ENCODE data around the gene DEPDC5.

The DEPDC5 gene

DNA sequence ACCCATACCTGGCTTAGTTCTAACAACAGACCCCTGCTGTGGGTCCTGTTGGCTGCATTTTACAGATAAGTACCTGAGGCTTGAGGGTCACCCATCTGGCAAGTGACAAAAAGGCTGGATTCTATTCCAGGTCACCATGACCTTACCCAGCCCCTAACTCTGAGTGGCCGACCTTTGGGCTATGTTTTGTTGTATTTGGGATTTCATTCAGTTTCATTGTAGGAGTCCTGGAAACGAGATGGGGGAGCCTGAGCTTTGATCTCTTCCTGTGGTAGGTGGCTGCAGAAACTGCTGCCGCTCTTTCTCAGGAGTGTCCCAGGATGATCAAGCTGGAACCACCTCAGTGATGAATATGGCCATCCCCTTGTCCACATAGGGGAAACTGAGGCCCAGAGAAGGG, 165.9 kb downstream of the DEPDC5 start:
- in situ Hi-C loops (cut with MboI; ENCODE audit: low sequenced_read_pairs), result no loop called here

DNA sequence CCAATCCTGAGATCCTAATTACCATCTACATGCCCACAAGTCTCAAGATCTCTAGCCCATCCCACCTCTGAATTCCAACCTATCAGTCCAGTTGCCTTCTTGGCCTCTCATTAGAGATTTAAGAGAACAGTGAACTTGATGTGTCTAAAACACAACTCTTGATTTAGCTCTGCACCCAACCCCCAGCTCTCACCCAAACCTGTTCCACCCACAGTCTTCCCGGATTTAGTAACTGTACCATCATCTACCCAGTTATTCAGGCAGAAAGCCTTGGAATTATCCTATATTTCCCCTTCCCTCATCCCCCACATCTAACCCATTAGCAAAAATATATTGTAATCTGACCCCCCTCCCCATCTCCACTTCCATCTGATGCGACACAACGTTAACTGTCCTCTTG, 166.5 kb downstream of the DEPDC5 start:
- in situ Hi-C loops (cut with MboI; ENCODE audit: low sequenced_read_pairs), result no loop called here

DNA sequence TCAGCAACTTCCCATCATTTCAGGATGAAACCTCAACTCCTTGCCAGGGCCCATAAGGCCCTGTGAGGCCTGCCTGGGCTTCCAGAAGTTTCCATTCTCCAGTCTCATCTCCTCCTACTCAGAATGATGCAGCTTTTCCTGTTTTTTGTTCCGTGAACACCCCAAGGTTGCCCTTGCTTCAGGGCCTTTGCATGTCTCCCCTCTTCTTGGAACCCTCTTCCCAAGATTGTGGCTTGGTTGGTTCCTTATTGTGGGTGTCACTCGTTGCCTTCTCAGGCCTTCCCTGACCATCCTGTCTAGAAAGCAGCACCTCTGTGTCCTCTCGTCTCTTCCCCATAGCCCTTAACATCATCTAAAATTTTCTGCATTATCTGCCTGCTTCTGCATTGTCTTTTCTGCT, 167.3 kb downstream of the DEPDC5 start:
- in situ Hi-C loops (cut with MboI; ENCODE audit: low sequenced_read_pairs), result no loop called here

DNA sequence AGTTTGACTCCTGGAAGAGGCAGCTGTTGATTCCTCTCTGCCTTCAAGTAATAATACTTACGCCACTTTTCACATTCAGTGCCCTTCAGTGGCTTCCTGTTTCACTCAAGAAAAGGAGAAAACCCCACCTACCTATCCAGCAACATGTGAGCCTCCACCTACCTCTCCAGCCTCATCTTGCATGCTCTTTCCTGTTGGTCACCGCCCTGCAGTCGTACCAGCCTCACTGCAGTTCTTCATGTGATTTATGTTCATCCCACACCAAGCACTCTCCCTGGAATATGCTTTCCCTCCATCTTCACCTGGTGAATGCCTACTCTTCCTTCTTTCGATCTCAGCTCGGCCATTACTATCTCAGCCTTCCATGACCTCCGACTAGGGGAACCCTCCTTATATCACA, 168.7 kb downstream of the DEPDC5 start:
- in situ Hi-C loops (cut with MboI; ENCODE audit: low sequenced_read_pairs), result no loop called here

DNA sequence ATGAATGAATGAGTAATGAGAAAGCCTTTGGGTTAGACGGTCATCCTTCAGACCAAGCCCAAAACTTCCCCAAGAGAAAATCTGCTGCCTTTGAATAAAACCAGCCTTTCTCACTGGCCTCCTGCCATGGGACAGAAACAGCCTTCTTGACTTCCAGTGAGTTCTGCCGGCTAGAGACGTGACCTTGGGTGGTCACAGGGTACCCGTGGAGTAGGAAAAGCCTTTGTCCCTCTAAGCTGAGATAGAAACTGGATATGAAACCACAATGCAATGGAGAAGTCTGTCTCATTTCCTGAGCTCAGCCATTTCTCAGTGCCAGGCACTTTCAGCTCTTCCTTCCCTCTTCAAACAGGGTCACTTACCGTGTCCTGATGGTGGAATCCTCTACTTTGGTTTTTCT, 169.3 kb downstream of the DEPDC5 start:
- in situ Hi-C loops (cut with MboI; ENCODE audit: low sequenced_read_pairs), result no loop called here

DNA sequence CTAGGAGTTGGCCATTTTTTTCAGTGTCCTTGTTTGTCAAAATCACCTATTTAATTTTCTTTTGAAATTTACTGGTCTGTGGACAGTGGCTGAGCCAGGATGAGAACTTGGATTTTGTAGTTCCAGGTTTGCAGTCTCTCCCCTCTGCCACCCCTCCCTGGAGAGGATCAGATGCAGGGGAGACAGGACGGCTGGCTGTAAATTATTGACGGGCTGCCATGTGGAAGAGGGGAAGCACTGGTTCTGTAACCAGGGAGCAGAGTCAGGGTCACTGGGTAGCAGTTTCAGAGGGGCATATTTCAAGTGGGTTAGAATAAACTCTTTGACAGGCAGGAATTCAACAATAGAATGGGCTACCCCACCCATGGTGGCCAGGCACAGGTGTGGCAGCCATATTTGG, 169.9 kb downstream of the DEPDC5 start:
- in situ Hi-C loops (cut with MboI; ENCODE audit: low sequenced_read_pairs), result no loop called here

DNA sequence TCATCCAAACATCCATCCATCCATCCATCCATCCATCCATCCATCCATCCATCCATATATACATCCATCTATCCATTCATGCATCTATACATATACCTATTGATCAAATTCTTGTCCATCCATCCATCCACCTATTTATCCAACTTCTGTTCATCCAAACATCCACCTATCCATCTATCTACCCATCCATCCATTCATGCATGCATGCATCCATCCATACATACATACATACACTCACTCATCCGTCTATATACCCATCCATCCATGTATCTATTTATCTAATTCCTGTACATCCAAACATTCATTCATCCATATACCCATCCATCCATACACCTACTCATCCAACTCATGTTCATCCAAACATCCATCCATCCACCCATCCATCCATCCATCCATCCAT, 171.2 kb downstream of the DEPDC5 start:
- in situ Hi-C loops (cut with MboI; ENCODE audit: low sequenced_read_pairs), result no loop called here

DNA sequence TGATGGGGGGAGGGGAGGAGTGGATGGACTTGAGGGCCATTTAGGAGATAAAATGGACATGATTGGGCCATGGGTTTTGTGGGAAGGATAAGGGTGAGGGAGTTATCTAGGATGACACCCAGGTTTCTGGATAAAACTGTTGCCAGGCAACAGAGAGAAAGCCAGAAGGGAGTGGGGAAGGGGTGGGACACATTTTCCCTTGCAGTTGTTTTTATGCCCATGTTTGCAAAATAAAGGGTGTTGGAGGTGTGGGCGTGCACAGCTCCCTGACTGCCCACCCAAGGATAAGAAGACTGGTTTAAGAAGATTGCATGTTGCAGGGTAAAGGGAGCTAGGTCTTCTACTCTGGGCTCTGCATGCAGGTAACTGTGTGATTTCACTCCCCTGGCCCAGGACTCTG, 172.2 kb downstream of the DEPDC5 start:
- in situ Hi-C loops (cut with MboI; ENCODE audit: low sequenced_read_pairs), result no loop called here

DNA sequence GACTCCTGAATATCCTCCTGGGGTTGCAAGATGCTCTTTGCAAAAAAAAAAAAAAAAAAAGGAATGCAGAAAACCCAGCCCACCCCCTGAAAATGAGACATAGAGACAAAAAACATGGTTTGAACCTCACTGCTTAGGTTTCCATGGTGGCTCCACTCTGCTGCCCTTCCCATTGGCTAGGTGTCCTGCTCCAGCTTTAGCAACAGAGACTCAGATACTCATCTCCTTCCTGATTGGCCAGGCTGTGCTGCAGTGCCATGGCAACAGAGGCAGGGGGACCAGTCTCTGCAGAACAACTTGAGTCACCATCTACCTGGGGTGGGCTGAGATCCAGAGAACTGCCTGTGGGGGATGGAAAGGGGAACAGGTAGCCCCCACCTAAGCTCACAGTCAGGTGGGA, 173.2 kb downstream of the DEPDC5 start:
- in situ Hi-C loops (cut with MboI; ENCODE audit: low sequenced_read_pairs), result no loop called here

DNA sequence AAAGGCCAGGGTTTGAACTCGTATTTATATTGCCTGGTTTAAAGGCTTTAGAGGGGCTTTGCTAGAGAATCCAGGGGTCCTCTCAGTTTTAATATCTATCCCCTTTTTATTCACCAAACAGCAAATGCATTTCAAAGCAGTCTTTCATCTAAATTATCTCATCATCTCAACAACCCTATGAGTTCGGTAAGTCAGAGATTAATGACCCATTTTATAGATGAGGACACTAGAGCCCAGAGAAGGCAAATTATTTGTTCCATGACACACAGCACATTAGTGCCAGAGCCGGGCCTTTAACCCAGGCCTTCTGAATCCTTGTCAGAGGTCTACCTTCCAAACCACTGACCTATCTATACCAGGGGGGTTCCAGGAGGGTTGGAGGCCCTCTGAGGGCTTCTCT, 173.7 kb downstream of the DEPDC5 start:
- in situ Hi-C loops (cut with MboI; ENCODE audit: low sequenced_read_pairs), result no loop called here

DNA sequence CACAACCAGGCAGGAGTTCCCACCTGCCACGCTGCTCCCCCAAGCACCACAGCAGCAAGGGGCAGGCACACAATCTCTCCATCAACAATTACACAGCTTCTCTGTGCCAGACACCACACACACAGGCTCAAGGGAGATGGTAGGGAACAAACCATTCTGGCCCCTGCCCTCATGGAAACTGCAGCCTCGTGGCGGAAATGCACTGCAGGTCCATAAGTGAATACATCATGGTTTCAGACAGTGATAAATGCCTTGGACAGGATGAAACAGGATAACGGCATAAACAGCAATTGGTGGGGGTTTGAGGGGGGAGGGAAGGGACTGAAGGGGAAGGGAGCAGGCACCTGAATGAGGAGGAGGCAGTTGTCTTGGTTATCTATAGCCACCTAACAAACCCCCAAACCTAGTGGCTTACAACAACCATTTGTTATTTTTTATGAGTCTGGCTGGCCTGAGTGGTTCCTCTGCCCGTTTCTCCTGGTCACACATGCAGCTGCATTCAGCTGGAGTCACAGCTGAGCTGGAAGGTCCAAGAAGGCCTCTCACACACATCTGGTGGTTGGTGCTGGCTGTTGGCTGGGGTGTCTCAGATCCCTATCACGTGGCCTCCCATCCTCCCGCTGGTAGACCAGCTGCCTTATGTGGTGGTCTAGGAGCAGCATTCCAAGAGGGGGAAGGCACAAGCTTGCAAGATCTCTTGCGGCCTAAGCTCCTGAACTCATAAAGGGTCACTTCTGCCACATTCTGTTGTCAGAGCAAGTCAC, 175.5 kb downstream of the DEPDC5 start:
- in situ Hi-C loops (cut with MboI; ENCODE audit: low sequenced_read_pairs), result no loop called here

DNA sequence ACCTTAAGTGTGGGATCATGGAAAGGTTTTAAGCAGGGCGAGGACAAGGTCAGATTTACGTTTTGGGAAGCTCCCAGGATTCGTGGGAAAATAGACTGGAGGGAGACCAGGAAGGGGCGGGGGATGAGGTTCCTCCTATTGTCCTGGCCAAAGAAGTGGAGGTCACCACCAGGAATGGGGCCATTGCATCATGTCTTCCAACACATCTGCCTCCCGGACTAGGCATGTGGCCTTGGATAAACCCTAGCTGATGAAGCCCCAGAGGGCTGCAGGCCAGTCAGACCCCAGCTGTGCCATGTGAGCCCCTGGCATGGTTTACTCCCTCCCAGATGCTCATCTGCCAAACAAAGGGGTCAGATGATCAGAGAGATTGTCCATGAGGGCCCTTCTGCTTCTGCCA, 179.0 kb downstream of the DEPDC5 start:
- in situ Hi-C loops (cut with MboI; ENCODE audit: low sequenced_read_pairs), result no loop called here

DNA sequence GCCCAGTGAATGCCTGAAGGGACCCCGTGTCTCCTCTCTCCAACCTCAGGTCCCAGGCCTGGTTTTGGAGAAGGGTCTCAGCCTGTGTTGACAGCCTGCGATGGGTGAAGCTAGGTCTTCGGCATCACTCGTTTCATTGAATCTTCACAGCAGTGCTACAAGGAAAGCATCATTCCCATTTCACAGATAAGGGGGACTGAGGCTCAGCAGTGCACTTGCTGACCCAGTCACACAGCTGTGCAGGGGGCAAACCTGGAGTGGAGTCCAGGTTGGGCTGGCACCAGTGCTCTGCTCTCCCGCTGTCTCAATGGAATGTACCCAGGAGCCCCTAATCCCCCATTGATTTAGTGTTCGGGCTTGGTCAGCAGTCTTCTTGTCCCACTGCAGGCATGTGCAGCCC, 179.6 kb downstream of the DEPDC5 start:
- in situ Hi-C loops (cut with MboI; ENCODE audit: low sequenced_read_pairs), result no loop called here

DNA sequence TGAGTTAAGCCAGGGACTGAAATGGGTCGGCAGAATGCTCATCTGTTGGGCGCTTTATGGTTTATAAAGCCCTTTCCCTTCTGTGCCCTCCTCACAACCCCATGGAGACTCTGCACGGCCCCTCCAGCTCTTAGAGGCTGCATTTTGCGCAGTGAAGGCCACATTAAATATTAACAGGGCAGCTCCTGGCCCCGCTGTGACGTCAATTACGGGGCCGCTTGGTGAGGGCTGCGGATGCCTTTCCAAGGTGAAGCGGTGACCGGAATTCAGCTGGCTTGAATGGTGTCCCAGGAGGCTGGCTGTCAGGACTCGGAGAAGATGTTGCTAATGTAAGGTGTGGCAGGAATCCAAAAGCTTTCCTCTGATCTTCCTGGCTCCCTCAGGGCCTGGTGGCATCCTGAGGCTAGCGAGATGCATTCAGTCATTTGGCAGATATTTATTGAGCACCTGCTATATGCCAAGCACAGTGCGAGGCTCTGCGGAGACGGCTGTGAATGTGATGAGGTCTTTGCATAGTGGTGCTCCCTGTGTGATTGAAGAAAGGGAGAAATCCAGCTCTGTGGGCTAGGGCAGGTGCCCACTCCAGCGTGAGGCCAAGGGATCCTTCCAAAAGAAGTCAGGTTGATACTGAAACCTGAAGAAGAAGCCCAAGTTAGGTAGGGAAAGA, 180.1 kb downstream of the DEPDC5 start:
- in situ Hi-C loops (cut with MboI; ENCODE audit: low sequenced_read_pairs), result no loop called here

DNA sequence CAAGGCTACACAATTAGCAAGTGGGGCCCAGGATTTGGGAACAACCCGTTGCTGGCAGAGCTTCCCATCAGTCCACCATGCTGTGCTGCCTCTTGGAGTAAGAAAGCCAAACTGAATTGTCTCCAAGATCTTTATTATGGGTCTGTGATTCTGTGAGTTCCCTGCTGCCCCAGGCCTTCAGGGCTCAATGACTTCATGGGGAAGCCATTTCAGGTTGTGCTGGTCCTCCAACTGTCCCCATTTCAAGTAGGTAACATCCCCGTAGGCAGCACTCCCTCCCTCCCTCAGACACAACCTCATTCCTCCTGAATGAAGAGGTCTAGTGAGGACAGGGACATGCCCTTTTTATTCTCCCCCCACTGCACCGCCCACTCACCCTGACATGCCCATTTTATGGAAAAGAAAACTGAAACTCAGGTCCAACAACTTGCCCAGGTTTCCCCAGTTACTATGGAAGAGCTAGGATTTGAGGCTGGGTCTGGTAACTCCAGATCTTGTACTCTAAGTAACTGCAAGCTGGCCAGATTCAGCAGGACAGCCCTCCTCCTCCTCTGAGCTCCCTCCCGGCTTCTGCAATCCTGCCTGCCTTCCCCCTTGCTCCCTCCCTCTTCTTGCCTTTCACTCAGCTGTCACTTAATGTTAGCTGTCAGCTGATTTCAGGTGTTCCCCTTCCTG, 182.3 kb downstream of the DEPDC5 start:
- in situ Hi-C loops (cut with MboI; ENCODE audit: low sequenced_read_pairs), result no loop called here

DNA sequence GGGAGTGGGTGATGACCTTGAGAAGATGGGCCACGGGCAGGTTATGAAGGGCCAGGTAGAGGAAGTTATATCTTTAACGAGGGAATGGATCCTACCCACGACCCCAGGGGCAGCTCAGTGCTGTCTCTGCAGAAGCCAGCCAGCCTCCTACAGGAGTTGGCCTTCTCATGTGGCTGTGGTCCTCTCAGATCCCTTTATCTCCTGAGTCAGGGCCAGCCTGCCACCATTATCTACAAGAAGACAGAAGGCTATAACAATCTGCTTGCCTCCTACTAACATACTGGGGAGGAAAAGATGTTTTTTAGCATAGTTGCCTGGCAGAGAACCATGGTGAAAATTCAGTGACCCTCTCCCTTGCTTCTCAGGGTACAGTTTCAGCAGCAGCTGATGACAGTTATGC, 183.5 kb downstream of the DEPDC5 start:
- in situ Hi-C loops (cut with MboI; ENCODE audit: low sequenced_read_pairs), result no loop called here

DNA sequence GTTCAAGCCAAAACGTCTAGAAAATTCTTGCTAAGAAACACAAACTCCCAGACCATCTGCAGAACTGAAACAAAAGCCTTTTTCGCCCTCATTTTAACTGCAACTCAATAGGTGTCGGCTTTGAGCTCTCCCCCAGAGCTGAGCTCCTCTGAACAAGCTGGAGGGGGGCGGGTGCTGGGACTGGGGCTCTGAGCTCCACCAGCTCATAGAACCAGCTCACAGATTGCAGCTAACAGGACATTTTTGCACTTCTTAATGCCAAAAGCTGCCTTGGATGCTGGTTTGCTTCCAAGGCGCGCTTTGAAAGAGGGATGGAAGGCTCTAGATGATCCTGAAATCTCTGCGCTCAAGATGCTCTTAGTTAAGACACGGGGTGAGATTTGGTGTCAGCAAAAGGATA, 184.5 kb downstream of the DEPDC5 start:
- in situ Hi-C loops (cut with MboI; ENCODE audit: low sequenced_read_pairs), result no loop called here

DNA sequence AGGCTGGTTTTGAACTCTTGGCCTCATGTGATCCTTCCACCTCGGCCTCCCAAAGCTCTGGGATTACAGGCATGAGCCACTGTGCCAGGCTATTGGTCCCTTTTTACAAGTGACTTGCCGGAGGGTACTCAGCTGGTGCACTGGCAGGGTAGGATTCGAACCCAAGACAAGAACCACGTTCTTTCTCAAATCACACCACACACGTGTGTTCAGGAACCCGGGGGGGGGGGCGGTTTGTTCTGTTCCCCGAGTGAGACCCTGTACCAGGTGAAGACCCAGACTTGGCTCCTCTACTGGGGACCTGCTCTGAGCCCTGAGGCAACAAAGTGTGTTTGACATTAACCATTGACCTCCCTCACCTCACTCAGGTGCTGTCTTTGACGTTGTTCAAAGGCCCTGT, 186.7 kb downstream of the DEPDC5 start:
- in situ Hi-C loops (cut with MboI; ENCODE audit: low sequenced_read_pairs), result no loop called here

DNA sequence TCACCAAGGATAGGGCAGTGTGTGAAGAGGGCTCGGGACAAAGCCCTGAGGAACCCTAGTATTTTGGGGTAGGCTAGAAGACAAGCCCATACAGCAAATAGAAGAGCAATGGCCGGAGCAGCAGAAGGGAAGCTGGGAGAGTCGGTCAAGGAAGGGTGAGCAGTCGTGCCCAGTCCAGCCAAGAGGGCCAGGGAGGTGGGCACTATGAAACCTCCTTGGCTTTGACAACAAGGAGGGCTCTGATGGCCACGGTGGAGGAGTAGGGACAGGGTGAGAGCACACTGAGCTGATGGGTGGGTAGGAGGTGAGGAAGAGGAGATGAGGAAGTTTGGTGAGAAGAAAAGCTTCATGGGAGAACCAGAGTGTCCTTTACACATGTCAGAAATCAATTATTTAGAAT, 188.3 kb downstream of the DEPDC5 start:
- in situ Hi-C loops (cut with MboI; ENCODE audit: low sequenced_read_pairs), result no loop called here

DNA sequence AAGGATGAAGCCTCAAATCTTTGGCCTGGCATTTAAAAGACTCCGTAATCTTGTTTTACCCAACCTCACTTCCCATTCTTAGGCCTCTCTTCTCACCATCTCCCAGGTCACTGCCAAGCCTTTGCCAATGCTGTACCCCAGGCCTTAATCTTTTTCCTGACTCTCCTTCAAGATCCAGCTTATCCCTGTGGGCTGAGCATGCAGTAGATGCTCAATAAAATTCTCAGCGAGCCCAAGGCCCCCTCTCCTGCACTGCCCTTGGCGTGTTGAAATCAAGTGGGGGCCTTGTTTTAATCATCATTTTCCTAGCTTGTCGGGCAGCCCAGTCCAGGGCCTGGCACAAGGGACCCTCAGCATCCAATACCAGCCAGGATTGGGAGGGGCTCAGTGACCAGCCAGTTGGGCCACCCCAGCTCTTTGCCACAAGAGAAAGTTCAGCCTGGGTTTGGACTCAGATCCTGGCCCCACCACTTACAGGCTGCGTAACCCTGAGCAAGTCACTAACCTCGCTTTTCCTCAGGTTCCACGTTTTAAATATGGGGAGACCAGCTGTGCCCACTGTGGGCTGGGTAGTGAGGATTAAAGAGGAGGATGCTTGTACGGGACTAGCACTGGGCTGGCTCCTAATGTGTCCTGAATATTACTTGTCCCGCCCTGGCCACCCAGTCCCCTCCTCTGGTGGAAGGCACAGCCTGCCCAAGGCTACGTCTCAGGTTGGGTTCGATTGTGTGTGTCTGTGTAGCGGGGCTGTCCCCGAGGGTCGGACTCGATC, 189.6 kb downstream of the DEPDC5 start:
- in situ Hi-C loops (cut with MboI; ENCODE audit: low sequenced_read_pairs), result no loop called here

DNA sequence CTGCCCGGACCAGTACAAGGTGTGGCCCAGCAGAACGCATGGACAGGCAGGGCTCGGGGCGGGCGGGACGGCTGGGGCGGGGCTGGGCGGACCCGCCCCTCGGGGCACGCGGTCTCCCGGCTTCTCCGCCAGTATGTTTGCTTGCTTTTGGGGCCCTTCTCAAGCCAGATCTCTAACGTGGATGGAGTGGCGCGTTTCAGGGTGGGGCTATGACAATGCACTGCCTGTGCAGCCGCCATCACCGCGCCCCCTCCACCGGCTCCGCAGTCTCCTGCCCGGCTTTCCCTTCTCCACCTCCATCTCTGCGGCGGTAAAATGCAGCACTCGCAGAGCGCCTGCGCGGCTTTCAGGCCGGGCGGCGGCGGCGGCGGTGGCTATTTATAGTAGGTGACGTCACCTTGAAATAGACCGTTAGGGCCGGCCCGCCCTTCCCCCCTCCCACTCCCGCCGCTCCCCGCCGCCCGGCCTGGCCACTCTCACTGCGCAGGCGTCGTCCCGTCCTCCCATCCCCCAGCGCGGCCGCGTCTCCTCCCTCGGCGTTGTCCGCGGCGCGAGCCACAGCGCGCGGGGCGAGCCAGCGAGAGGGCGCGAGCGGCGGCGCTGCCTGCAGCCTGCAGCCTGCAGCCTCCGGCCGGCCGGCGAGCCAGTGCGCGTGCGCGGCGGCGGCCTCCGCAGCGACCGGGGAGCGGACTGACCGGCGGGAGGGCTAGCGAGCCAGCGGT, 190.3 kb downstream of the DEPDC5 start, which contains the start of gene YWHAH:
Gene YWHAH, plus strand, starts transcription at position 558 of the 722 bp plus-strand sequence. CDS start 199 bp downstream, outside the sequence.
- in situ Hi-C loops (cut with MboI; ENCODE audit: low sequenced_read_pairs), result no loop called here

Measured in HL-60/S4 treated with retinoic acid at 250 ng/mL for 4 days and 3 days (cell line).